ENCODE data around the gene ADAMTSL1. TPM values are rescaled to one million over a fixed set of nuclear protein-coding genes. Genes with fewer than 3 reads are reported as not detected.

The ADAMTSL1 gene
- total and polyA plus RNA-seq, 2 experiments from 2014 or later: 2.3 to 5.0 TPM

GRCh38 chr9:18501949-18502348, 28.0 kb downstream of the ADAMTSL1 start (continued):
- TF ChIP-seq CREB1 (CRISPR knock-in tag; IDR thresholded peaks at IDR 0.05; ENCODE audit: low read depth): no peak
- TF ChIP-seq, protein P1, sequence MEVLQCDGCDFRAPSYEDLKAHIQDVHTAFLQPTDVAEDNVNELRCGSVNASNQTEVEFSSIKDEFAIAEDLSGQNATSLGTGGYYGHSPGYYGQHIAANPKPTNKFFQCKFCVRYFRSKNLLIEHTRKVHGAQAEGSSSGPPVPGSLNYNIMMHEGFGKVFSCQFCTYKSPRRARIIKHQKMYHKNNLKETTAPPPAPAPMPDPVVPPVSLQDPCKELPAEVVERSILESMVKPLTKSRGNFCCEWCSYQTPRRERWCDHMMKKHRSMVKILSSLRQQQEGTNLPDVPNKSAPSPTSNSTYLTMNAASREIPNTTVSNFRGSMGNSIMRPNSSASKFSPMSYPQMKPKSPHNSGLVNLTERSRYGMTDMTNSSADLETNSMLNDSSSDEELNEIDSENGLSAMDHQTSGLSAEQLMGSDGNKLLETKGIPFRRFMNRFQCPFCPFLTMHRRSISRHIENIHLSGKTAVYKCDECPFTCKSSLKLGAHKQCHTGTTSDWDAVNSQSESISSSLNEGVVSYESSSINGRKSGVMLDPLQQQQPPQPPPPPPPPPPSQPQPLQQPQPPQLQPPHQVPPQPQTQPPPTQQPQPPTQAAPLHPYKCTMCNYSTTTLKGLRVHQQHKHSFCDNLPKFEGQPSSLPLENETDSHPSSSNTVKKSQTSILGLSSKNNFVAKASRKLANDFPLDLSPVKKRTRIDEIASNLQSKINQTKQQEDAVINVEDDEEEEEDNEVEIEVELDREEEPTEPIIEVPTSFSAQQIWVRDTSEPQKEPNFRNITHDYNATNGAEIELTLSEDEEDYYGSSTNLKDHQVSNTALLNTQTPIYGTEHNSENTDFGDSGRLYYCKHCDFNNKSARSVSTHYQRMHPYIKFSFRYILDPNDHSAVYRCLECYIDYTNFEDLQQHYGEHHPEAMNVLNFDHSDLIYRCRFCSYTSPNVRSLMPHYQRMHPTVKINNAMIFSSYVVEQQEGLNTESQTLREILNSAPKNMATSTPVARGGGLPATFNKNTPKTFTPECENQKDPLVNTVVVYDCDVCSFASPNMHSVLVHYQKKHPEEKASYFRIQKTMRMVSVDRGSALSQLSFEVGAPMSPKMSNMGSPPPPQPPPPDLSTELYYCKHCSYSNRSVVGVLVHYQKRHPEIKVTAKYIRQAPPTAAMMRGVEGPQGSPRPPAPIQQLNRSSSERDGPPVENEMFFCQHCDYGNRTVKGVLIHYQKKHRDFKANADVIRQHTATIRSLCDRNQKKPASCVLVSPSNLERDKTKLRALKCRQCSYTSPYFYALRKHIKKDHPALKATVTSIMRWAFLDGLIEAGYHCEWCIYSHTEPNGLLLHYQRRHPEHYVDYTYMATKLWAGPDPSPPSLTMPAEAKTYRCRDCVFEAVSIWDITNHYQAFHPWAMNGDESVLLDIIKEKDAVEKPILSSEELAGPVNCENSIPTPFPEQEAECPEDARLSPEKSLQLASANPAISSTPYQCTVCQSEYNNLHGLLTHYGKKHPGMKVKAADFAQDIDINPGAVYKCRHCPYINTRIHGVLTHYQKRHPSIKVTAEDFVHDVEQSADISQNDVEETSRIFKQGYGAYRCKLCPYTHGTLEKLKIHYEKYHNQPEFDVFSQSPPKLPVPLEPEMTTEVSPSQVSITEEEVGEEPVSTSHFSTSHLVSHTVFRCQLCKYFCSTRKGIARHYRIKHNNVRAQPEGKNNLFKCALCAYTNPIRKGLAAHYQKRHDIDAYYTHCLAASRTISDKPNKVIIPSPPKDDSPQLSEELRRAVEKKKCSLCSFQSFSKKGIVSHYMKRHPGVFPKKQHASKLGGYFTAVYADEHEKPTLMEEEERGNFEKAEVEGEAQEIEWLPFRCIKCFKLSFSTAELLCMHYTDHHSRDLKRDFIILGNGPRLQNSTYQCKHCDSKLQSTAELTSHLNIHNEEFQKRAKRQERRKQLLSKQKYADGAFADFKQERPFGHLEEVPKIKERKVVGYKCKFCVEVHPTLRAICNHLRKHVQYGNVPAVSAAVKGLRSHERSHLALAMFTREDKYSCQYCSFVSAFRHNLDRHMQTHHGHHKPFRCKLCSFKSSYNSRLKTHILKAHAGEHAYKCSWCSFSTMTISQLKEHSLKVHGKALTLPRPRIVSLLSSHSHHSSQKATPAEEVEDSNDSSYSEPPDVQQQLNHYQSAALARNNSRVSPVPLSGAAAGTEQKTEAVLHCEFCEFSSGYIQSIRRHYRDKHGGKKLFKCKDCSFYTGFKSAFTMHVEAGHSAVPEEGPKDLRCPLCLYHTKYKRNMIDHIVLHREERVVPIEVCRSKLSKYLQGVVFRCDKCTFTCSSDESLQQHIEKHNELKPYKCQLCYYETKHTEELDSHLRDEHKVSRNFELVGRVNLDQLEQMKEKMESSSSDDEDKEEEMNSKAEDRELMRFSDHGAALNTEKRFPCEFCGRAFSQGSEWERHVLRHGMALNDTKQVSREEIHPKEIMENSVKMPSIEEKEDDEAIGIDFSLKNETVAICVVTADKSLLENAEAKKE (CRISPR knock-in tag; IDR thresholded peaks at IDR 0.05): no peak

DNA sequence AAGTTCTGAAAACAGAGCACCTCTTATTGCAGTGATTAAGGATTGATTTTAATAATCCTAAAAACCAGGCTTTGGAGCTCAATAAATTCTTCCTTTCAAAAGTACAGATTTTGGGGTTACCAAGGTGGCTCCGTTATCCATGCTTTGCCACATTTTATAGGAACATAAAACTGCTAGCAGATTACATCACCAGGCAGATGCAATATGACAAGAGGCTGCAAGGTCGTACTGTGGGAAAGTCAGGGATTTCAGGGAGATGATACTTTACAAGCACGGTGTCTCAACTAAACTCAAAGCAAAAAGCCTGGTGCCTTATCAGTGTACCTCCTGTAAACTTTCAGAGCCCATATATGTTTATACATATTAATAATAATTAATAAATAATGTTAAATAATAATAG, 28.6 kb downstream of the ADAMTSL1 start:
- no peak overlapping the region for H3K4me3 Mint-ChIP-seq
- peaks cover 35% of the 10 kb centered on the region for H3K4me1 ChIP-seq (ENCODE audit: insufficient read depth)
- H3K79me2 ChIP-seq (replicated peaks; ENCODE audit: insufficient read depth): no peaks in the 10 kb centered on the region
- DNase-seq (ENCODE audit: low spot score) (no peak), ATAC-seq (no peak)
- no peak for TF ChIP-seq NANOG (IDR thresholded peaks at IDR 0.05; ENCODE audit: borderline replicate concordance)
- no peak for TF ChIP-seq EZH2 (IDR thresholded peaks at IDR 0.05; ENCODE audit: low read depth, unreplicated experiment)
- TF ChIP-seq, protein P2, sequence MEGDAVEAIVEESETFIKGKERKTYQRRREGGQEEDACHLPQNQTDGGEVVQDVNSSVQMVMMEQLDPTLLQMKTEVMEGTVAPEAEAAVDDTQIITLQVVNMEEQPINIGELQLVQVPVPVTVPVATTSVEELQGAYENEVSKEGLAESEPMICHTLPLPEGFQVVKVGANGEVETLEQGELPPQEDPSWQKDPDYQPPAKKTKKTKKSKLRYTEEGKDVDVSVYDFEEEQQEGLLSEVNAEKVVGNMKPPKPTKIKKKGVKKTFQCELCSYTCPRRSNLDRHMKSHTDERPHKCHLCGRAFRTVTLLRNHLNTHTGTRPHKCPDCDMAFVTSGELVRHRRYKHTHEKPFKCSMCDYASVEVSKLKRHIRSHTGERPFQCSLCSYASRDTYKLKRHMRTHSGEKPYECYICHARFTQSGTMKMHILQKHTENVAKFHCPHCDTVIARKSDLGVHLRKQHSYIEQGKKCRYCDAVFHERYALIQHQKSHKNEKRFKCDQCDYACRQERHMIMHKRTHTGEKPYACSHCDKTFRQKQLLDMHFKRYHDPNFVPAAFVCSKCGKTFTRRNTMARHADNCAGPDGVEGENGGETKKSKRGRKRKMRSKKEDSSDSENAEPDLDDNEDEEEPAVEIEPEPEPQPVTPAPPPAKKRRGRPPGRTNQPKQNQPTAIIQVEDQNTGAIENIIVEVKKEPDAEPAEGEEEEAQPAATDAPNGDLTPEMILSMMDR (conservative IDR thresholded peaks at IDR 0.05; ENCODE audit: low read depth in 2 of 2): no peak
- TF ChIP-seq JUNB (IDR thresholded peaks at IDR 0.05; ENCODE audit: unreplicated experiment): no peak
- TF ChIP-seq, protein P1 (CRISPR knock-in tag; IDR thresholded peaks at IDR 0.05): no peak
- H3K4me2 ChIP-seq: peak overlapping the region; percentile 29
- no peaks in the 10 kb centered on the region for H3K27me3 ChIP-seq (ENCODE audit: insufficient read depth)
- peaks cover under 1% of the 10 kb centered on the region for H3K27me3 Mint-ChIP-seq (ENCODE audit: insufficient read depth, low read depth, poor library complexity)
- H2AFZ ChIP-seq: no peak overlapping the region
- H3K27ac ChIP-seq (ENCODE audit: low read depth): no peak overlapping the region
- H3K4me1 Mint-ChIP-seq: peaks cover 28% of the 10 kb centered on the region
- H3K9me2 ChIP-seq (ENCODE audit: insufficient read depth): no peaks in the 10 kb centered on the region
- no peaks in the 10 kb centered on the region for H3K9me3 Mint-ChIP-seq
- no peaks in the 10 kb centered on the region for H4K20me1 ChIP-seq (replicated peaks; ENCODE audit: insufficient read depth)
- peak overlapping the region; percentile 38; the same call in 1 of the 2 replicates for H3K27ac Mint-ChIP-seq
- peak overlapping the region; percentile 3; the same call in 1 of the 2 replicates for H3K4me3 ChIP-seq
- no peaks in the 10 kb centered on the region for H3K36me3 Mint-ChIP-seq (ENCODE audit: low read depth)
- H3K36me3 ChIP-seq (ENCODE audit: insufficient read depth): no peaks in the 10 kb centered on the region
- no peaks in the 10 kb centered on the region for H3F3A ChIP-seq (replicated peaks; ENCODE audit: low read depth)
